Measurements from ENCODE around the gene SSRP1. TPM values are rescaled to one million over a fixed set of nuclear protein-coding genes. Genes with fewer than 3 reads are reported as not detected.

SSRP1 gene
- polyA plus RNA-seq, 1 experiment, result 113 TPM

GRCh38 chr11:57311109-57311936 lies 24.4 kb downstream of the SSRP1 start:
- TF ChIP-seq CTCF (IDR thresholded peaks at IDR 0.05; ENCODE audit: low read depth, low read length), result no peak
- H3K9me3 ChIP-seq (ENCODE audit: control insufficient read depth, insufficient read depth, low read length), result no peaks in the 10 kb centered on the region
- H3K4me3 ChIP-seq (ENCODE audit: low read depth, low read length), result peak overlapping the region; percentile 67
- H3K27me3 ChIP-seq (ENCODE audit: control insufficient read depth, insufficient read depth, low read length), result no peaks in the 10 kb centered on the region
- DNase-seq (ENCODE audit: low read depth, low spot score), result peak; percentile 94
- peak overlapping the region; percentile 88 for H3K27ac ChIP-seq (ENCODE audit: low read depth, low read length)
- ChIA-PET CTCF (interaction anchor here (0.7 to 1.1 kb wide), 2 partner anchors 14 to 61 kb away, joined by 3 to 5 read pairs; no protein-coding TSS in a partner anchor), POLR2A (interaction anchor here (0.5 to 4.2 kb wide), 9 partner anchors 11 to 134 kb away, joined by 3 to 44 read pairs (median 6); partner anchors contain the start of genes SSRP1 and TNKS1BP1)

DNA sequence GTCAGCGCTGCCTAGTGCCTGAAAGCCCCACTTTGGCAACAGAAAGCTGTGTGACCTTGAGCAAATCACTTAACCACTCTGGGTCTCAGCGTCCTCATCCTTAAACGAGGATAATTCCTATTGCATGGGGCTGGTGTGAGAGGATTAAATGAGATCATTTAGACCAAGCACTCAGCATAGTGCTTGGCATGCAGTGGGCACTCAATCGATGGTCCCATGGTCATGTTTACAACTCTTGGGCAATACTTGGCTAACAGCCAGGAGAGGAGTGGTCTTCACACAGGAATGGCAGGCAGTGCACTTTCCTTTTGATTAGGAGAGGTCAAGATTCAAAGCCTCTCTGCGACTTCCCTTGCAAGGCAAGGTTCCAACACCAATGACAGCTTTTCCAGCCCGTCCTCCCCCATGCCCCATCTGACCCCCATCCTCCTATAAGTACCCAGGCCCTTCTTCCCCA lies 25.0 kb downstream of the SSRP1 start:
- no peak for DNase-seq (ENCODE audit: low read depth, low spot score)
- ChIA-PET CTCF (no interaction called here), POLR2A (interaction anchor here (1.0 to 4.2 kb wide), 4 partner anchors 11 to 25 kb away, joined by 6 to 44 read pairs (median 6); partner anchors contain the start of gene SSRP1)
- peak overlapping the region; percentile 67 for H3K4me3 ChIP-seq (ENCODE audit: low read depth, low read length)
- H3K27me3 ChIP-seq (ENCODE audit: control insufficient read depth, insufficient read depth, low read length), result no peaks in the 10 kb centered on the region
- no peaks in the 10 kb centered on the region for H3K9me3 ChIP-seq (ENCODE audit: control insufficient read depth, insufficient read depth, low read length)
- H3K27ac ChIP-seq (ENCODE audit: low read depth, low read length), result peak overlapping the region; percentile 88
- TF ChIP-seq CTCF (IDR thresholded peaks at IDR 0.05; ENCODE audit: low read depth, low read length), result no peak

GRCh38 chr11:57310091-57310490 lies 25.6 kb downstream of the SSRP1 start:
- Histone ChIP-seq H3K27me3 (ENCODE audit: control insufficient read depth, insufficient read depth, low read length) (no peaks in the 10 kb centered on the region), H3K4me3 (ENCODE audit: low read depth, low read length) (peak overlapping the region; percentile 67; the same call in 1 of the 2 replicates), H3K9me3 (ENCODE audit: control insufficient read depth, insufficient read depth, low read length) (no peaks in the 10 kb centered on the region), H3K27ac (ENCODE audit: low read depth, low read length) (peak overlapping the region; percentile 88)
- POLR2A ChIA-PET, result no interaction called here
- no peak for DNase-seq (ENCODE audit: low read depth, low spot score)
- CTCF ChIA-PET, result interaction anchor here (1.0 to 1.6 kb wide), 2 partner anchors 8 to 61 kb away, joined by 3 to 4 read pairs; no protein-coding TSS in a partner anchor
- no peak for TF ChIP-seq CTCF (IDR thresholded peaks at IDR 0.05; ENCODE audit: low read depth, low read length)

DNA sequence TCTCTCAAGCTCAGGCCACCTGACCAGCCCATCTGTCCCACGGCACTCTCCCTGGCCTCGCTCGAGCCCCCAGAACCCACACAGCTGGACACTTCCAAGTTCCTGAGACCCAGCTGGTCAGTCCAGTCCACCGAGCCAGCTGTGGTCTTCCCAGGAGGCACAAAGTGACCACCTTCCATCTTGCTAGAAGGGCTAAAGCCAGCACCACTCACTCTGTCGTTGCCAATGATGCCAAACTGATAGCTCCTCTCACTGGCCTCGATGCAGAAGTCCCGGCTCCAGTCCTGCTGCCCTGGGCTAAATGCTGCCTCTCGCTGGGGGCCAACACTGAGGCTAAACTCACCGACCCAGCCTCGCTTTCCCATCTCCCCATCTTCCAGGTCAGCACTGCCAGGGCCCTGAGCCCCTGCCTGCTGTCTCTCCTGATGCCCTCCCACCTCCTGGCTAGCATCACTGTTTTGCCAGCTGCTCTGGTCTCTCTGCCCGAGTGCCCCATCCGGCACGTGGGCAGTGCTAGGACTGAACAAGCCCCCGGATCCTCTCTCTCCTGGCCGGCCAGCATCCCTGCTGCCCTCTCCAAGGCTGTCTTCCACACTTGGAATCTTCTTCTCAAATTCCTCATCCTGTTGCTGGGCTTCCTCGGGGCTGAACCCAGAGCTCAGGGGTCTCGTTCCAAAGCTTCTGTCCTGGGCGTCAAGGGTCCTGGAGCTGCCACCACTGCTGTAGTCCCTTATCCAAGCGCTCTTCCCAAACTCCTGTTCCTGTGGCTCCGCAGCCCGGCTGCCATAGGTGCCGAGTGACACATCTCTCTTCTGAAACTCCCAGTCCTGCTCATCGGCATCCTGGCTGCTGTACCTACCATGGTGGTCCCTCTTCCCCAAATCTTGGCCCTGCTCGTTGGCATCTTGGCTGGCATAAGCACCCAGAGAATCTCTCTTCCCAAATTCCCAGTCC lies 26.3 kb downstream of the SSRP1 start:
- Histone ChIP-seq H3K27me3 (ENCODE audit: control insufficient read depth, insufficient read depth, low read length) (no peaks in the 10 kb centered on the region), H3K9me3 (ENCODE audit: control insufficient read depth, insufficient read depth, low read length) (no peaks in the 10 kb centered on the region), H3K27ac (ENCODE audit: low read depth, low read length) (no peak overlapping the region), H3K4me3 (ENCODE audit: low read depth, low read length) (no peak overlapping the region)
- ChIA-PET POLR2A (no interaction called here), CTCF (interaction anchor here (1.0 to 1.6 kb wide), 3 partner anchors 9 to 469 kb away, joined by 3 to 8 read pairs (median 4); no protein-coding TSS in a partner anchor)
- no peak for TF ChIP-seq CTCF (IDR thresholded peaks at IDR 0.05; ENCODE audit: low read depth, low read length)
- DNase-seq (ENCODE audit: low read depth, low spot score), result no peak
